ENCODE results near the gene DPCD.
A peak's percentile ranks its signal among the peaks of the same experiment; 100 is the strongest.

The DPCD gene

DNA sequence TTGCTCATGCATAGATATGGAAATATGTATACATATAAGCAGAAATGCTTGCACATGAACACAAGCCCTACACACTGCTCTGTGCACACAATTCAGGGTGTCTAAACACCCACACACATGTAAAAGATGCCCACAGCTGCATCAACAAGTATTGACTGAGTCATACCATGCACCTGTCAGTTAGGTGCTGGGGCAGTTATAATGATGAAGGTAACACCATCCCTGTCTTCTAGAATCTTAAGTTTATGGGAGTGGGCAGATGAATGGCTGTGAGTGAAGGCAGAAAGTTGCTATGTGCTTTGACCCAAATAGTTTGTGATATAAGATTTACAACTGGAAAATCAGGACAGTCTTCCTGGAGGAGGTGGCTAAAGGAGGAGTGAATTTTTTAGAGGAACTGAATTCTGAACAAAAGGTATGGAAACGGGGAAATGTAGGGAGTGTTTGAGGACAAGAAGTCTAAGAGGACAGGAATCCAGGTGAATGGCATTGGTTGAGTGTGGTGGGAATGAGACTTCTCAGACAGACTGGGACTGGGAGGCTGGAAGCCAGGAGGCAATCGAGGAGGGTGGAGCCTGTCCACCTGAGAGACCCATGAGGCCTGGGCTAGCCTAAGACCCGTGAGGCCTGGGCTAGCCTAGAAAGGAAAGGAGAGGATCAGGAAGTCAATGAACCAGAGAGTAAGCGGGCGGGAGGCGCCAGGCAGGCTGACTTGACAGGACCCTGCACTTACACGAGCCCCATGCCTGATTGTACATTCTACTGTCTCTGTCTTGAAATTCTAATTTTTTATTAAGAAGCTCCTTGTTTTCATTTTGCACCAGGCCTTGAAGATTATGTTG, 20.7 kb upstream of the DPCD start:
- no peak for DNase-seq

GRCh38 chr10:101568054-101568745, 19.9 kb upstream of the DPCD start:
- DNase-seq, result no peak

GRCh38 chr10:101569323-101569621, 18.8 kb upstream of the DPCD start:
- DNase-seq, result no peak

DNA sequence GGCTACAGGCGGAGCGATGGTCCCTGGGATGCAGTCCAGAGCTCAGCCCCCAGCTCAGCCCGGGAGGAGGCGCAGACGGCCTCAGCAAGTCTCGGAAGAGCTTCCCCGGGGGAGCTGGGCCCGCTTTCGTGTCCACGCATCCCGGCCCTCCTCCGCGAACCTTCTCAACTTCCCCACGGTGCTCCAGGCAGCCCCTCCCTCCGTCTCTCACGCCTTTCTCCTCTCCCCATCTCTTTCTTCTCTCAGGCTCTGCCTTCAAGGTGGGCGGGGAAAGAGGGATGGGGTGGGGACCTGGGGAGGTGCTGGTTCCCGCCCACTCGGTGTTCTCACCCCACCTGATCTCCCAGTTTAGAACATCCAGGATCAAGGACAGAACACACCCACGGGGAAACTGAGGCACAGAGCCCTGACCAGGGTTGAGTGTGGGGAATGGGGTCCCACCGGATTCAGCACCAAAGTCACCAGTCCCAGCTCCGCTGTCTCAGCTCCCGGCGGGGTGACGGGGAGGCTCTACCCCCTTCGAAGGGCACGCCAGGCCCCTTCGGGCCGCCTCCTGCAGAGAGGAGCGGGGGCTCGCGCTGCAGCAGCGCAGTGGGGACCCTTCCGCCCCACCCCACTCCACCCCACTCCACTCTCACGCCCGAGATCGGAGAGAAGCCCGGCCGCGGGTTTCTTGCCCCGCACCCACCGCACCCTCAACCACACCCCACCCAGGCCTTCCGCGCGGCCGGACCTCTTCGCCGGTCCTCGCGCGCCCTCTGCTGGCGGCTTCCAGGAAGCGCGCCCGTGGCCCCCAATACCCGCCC, 18.3 kb upstream of the DPCD start:
- peak; percentile 73 for DNase-seq

DNA sequence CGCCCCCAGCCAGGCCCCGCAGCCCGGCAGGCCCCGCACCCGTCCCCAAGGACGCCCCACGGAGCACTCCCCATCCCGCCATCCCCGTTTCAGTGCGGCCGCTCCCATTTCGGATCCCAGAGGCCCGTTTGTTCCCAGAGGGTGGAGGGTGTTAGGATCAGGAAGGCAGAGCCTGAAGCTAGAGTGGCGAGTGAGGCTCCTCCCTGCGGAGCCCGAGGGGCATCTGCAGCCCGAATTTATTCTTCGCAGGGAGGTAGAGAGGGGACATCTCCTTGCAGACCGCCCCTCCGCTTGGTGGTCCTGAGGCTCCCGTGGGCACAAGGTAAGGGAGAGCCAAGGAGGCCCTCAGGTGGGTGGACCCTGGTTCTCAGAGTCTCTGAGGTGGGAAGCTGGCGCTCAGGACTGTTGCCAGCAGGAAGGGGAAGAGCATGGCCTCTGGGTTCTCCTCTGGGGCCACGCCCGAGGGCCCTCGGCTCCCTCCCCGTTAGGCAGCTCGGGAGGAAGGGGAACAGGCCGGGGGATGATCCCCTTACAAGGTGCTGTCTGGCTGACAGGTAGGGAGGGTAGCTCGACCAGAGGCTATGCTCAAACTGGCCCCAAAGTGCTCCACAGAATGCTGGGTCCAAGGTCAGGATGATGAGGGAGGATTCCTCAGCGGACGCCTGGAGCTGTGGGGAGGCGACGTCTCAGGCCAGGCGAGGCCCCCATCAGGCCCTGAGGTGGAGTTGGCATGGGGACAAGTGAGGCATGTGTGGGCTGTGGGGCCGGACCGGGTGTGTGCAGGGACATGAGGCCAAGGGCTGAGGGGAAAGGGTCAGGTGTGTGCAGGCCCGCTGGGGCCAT, 17.5 kb upstream of the DPCD start:
- DNase-seq, result no peak

- no peak for DNase-seq
These were observed 16.7 kb upstream of the DPCD start for GRCh38 chr10:101571271-101571925.

GRCh38 chr10:101572126-101572525, 16.0 kb upstream of the DPCD start:
- no peak for DNase-seq

DNA sequence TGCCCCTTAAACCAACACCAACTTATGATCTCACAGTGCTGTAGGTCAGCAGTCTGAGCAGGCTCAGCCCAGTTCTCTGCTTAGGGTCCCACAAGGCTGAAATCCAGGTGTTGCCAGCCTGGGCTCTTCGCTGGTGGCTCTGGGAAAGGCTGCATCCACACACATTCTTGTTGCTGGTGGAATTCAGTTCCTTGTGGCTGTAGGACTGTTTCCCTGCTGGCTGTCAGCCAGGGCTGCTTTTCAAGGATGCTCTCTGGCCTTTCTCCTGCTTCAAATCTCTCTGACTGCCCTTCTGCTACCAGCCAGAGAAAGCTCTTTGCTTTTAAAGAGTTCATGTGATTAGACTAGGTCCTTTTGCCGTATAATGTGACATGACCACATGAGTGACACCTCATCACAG, 15.3 kb upstream of the DPCD start:
- DNase-seq, result no peak

GRCh38 chr10:101573885-101574753, 14.0 kb upstream of the DPCD start:
- DNase-seq, result no peak

DNA sequence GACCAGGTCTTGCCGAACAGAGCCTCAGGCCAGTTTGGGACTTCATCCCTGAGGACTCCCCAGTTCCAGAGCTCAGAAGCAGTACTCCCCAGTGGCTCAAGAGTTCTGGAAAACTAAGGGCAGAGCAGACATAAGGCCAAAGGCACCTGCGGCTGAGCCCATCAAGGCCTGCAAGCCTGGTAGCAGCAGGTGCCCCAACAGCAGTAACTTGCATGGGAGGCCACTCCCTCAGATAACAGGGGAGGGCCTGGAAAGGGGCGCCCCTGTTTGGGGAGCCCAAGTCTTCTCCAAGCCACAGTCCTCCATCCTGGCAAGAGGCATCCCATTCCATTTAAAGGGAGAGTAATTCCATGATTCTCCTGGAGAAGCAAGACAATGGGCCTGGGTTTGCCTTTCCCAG, 13.0 kb upstream of the DPCD start:
- no peak for DNase-seq

GRCh38 chr10:101575580-101576210, 12.4 kb upstream of the DPCD start:
- no peak for DNase-seq

GRCh38 chr10:101576211-101576863, 11.8 kb upstream of the DPCD start:
- DNase-seq, result no peak

DNA sequence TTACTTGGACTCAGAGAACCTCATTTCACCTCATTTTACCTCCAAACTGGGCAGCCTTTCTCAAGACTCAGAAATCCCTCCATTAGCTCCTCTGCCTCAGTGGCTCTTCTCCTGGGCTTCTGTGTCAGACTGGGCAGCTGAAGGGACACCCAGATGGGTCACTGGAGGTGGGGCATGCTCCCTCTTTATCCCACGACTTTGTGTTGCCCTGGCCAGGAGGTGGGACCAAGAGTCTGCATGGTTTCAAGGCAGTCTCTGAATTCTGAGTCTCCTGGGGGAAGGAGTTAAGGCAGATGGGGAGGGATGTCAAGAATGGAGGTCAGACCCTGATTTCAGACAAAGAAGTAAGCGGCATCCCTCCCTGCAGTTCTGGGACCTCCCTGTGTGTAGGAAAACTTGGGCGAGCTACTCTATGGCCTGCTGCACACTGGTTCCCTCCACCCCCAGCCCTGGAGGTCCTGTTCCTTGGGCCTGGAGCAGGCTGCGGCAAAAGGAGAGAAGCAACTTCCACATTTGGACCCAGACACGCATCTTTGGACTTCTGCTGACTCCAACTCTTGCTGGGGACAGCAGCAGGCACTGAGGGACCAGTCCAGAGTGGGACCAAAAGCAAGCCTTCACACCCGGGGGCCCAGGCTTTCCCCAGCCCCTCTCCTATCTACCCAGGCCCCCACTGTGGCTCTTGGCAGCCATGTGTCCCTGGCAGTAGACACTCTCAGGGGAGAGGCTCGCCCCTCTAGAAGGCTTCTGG, 10.8 kb upstream of the DPCD start:
- no peak for DNase-seq

DNA sequence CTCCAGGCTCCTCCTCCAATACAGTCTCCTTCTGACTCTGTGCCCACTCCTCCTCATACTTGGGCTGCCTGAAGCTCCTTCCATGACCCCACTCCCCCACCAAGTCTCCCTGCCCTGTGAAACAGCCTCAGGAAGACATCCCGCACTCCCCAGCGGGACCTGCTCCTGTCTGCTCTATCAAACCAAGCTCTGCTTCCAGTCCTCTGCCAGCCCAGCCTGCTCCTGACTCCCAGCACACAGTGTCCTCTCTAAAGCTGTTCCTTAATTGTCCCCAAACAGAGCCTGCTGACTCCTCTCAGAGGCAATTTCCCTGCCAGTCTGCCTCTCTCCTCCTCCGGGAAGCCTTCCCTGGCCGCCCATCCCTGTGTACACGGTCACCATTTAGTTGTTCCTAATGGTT, 9.9 kb upstream of the DPCD start:
- no peak for DNase-seq

DNA sequence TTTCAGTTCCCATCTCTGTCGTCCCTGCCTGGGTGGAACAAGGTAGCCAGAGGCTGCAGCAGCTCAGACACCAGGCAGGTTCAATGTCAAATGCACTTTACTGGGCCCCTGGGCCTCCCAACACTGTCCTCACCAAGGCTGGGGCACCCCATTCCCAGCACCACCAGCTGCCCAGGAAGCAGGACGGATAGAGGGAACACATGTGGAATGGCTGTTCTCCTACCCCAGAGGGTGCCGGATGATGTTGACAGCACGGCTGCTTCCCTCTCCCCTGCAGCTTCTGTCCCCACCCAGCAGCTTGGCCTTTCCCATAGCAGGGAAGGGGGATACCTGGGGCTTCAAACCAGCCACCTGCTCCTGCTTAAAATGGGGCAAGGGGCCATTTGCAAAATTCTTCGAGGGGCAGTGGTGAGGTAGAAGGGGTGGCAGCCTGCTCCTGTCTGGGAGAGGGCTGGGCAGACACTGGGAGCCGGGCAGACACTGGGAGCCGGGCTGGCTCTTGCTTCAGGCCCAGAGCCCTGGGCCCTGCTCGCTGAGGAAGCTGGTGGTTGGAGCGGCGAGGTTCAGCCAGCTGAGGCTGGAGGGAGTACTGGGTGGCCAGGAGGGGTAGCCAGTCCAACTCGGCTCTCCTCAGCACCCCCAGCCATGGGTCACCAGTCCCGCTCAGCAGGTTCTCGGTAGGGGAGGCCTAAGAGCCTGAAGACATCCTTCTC, 9.2 kb upstream of the DPCD start:
- no peak for DNase-seq

DNA sequence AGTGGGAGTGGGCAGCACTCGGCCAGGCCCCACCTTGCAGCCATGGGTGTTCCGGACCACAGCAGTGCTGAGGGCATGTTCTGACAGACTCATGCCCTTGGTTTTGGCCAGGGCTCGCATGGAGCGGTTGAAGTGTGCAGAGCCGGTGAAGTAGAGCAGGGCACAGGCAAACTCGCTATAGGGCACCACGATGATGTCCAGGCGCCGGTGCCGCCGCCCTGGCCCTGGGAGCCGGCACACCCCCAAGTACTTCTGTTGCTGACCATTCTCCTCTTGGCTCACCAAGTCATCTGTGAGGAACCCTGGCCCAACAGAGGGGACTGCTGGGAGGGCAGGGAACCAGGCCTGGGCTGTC, 8.6 kb upstream of the DPCD start:
- DNase-seq, result no peak

GRCh38 chr10:101580486-101581399, 7.4 kb upstream of the DPCD start:
- no peak for DNase-seq

DNA sequence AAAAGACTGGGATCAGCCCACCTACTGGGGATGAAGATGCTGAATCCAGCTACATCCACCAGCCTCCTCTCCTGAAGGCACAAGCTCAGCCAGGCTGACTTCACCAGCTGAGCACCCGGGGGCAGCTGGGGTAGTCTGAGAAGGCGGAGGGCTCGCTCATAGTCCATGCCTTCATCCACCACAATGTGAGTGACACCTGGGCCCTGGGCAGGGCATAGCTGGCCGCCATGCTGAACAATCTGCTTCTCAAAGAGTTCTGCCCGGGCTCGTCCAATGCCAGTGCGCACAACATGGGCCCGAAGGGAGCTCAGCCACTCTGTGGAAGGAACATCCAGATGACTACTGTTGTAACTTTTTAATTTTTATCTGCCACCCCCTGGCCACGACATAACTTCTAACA, 2.3 kb upstream of the DPCD start:
- DNase-seq, result no peak
